NCI-H2227 (cell line): Measurements from ENCODE around the gene F12.
A peak's percentile ranks its signal among the peaks of the same experiment; 100 is the strongest.
"Not testable (repeated sequence)": the region's sequence is repeated elsewhere in the genome, so short reads cannot be mapped to it uniquely, and the experiment has no call there.

ENCODE experiments used
- DNase-seq: peaks from one replicate; lab custom pipeline; 2025; ENCODE audit not compliant: unreplicated experiment; lab: John Stamatoyannopoulos, UW

The F12 gene

GRCh38 chr5:177417081-177417480 lies 7.7 kb upstream of the F12 start:
- DNase-seq = not testable (repeated sequence)

- DNase-seq = no peak
Measured at GRCh38 chr5:177414481-177414880, 5.1 kb upstream of the F12 start.

- DNase-seq = no peak
Measured at GRCh38 chr5:177412603-177413233, 3.4 kb upstream of the F12 start.

- no peak for DNase-seq
Measured at GRCh38 chr5:177410575-177410974, 1.2 kb upstream of the F12 start.

- no peak for DNase-seq
Measured at GRCh38 chr5:177405805-177406204, 3.6 kb downstream of the F12 start.

GRCh38 chr5:177405312-177405711 lies 4.1 kb downstream of the F12 start:
- DNase-seq = no peak

- peak; percentile 36 for DNase-seq
Measured at GRCh38 chr5:177404641-177405179, 4.7 kb downstream of the F12 start.

GRCh38 chr5:177403792-177404640 lies 5.3 kb downstream of the F12 start:
- DNase-seq = peak; percentile 79

- peak; percentile 37 for DNase-seq
Measured at GRCh38 chr5:177403102-177403791, 6.1 kb downstream of the F12 start.

GRCh38 chr5:177402271-177403043 lies 6.9 kb downstream of the F12 start:
- peak; percentile 83 for DNase-seq

GRCh38 chr5:177399997-177400868 lies 9.1 kb downstream of the F12 start, which contains the start of gene PFN3:
Gene PFN3 (minus strand): TSS chr5:177400661. CDS start chr5:177400576, 85 bp downstream.
- DNase-seq = no peak

GRCh38 chr5:177397875-177398390 lies 11.4 kb downstream of the F12 start:
- no peak for DNase-seq

- no peak for DNase-seq
Measured at GRCh38 chr5:177396807-177397206, 12.6 kb downstream of the F12 start.

- DNase-seq = no peak
Measured at GRCh38 chr5:177396078-177396477, 13.3 kb downstream of the F12 start.

GRCh38 chr5:177393990-177394389 lies 15.4 kb downstream of the F12 start:
- no peak for DNase-seq

- DNase-seq = no peak
Measured at GRCh38 chr5:177393206-177393765, 16.1 kb downstream of the F12 start.

- DNase-seq = no peak
Measured at GRCh38 chr5:177392765-177393164, 16.6 kb downstream of the F12 start.

GRCh38 chr5:177390363-177391300 lies 18.7 kb downstream of the F12 start:
- DNase-seq = peak; percentile 86
